Stimulated activated CD4-positive, alpha-beta T cell treated with anti-CD3 and anti-CD28 coated beads, Interleukin-12 subunit alpha, Interleukin-12 subunit beta, amount 100 ng/mL, for 24 hours (primary cell): ENCODE data around the gene F2R.
"Not testable (repeated sequence)": the region's sequence is repeated elsewhere in the genome, so short reads cannot be mapped to it uniquely, and the experiment has no call there.

Experiments used
- DNase-seq, 2 experiments: peaks; one replicate each; pipeline ENCODE4 v3.0.0-alpha.2; 2020; ENCODE audit warnings: low read depth in 2 of 2

F2R gene

DNA sequence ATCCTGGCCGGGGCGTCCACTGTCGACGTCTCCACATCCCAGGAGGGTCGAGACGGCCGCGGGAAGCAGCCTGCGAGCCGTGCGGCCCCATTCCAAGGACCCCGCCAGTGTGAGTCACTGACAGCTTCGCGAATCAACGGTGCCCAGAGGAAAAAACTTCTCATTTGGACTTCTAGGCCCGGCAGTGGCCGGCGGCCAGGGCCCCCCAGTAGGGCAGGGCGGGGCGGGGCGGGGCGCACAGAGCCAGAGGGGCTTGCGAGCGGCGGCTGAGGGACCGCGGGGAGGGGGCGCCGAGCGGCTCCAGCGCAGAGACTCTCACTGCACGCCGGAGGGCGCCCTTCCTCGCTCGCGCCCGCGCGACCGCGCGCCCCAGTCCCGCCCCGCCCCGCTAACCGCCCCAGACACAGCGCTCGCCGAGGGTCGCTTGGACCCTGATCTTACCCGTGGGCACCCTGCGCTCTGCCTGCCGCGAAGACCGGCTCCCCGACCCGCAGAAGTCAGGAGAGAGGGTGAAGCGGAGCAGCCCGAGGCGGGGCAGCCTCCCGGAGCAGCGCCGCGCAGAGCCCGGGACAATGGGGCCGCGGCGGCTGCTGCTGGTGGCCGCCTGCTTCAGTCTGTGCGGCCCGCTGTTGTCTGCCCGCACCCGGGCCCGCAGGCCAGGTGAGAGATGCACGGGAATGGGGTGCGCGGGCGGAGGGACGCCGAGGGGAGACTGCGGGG lies at the start of gene F2R:
F2R (plus strand) TSS at position 391 of the 720 bp plus-strand sequence; CDS start at position 573, 182 bp downstream.
- no peak for DNase-seq

GRCh38 chr5:76667495-76667894 lies 48.4 kb upstream of the F2R start:
- DNase-seq = no peak

GRCh38 chr5:76669245-76669644 lies 46.7 kb upstream of the F2R start:
- DNase-seq = no peak

DNA sequence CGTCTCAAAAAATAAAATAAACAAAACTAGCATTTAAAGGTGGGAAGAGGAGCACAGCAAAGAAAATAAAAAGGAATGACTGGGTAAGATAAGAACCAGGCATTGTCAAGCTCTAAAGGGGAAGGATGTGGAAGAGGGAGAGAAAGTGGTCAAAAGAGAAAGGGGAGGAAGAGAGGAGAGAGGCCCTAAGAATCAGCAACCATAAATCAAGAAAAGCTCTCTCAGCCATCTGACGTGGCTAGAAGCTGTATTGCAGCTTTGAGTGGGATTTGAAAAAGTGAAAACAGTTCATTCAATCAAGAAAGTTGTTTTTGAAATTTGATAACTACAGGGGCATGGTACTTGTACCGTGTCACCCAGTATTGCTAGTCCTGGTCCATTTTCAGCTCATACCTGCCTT lies 45.4 kb upstream of the F2R start:
- DNase-seq = no peak

- no peak for DNase-seq
Observed at GRCh38 chr5:76672242-76672641, 43.7 kb upstream of the F2R start.

DNA sequence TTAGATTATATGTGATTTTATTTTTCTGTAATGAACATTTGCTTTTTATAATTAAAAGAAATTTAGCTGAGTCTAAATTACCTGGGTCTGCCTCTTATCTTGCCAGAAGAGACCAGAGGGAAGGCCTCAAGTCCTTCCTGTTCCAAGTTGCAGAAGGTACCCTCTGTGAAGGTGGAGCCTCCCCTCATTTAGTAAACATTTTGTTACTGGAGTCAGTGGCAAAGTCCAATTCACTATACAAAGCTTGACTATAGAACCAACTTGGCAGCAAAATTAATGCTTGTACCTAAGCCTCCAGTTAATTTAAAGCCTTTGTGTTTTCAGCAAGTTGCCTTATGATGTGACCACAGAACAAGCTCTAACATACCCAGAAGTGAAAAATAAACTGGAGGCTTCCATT lies 42.8 kb upstream of the F2R start:
- no peak for DNase-seq

DNA sequence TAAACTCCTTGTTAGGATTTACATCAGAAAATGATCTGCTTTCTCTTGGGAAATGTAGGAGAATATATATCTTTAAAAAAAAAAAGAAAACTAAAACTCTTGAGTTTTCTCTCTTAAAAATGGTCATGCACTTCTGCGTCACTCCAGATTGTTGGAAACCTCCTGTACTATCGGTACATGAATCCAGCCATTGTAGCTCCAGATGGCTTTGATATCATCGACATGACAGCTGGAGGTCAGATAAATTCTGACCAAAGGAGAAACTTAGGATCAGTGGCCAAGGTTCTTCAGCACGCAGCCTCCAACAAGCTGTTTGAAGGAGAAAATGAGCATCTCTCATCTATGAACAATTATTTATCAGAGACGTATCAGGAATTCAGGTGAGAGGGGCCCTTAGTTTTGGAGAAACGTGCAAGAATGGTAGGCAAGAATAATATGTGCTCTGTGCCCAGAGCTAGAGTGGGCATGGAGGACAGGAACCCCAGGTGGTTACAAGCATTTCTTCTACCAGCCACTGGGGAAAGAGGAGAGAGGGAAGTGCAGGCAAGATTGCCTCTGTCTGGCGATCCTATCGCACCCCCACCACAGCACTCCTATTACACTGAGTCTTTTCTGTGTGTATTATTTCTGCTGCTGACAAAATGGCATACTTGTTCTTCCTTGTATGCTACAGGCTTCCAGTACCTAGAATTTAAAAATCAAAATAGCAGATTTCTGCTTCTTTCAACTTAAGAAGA lies 41.4 kb upstream of the F2R start:
- DNase-seq = no peak

DNA sequence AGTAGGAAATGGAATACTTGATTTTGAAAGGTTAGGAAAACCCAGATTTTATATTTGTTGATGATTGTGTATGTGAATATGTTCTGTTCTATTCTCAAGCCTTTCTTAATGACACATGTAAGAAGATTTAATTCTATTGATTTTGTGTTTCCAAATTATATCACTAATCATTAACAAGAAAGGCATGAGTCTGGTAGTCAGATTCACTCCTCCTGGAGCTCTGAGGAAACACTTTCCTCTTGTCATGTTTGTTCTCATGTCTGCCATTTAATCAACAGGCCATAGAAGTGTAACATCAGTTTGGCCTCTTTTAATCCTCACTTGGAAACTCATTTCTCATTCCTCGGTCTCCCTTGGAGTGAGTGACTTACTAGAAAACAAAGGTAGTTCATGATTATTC lies 40.6 kb upstream of the F2R start:
- DNase-seq = no peak

DNA sequence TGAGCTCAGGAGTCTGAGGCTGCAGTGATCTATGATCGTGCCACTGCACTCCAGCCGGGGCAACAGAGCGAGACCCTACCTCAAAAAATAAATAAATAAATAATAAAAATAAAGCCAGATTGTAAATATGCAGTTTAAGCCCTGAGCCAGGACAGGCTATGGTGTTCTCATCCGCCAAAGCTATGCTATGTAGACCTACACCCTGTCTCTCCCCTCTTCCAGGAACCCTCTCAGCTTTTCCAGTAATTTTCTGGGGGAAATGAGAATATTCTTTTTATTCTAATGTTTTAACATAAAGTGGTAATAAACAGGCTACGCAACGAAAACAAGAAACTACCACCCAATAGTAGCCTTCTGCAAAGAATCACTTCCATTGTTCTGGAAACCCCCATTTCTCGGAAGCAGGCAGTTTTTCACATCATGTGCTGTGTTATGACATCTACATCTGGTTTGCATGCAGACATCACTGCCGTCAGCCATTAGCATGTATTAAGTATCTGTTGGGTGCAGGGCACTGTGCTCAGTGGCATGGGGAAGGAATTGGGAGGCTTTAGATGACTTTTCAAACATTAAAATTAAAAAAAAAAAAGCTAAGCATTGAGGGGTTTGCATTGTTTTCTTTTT lies 38.0 kb upstream of the F2R start:
- no peak for DNase-seq

DNA sequence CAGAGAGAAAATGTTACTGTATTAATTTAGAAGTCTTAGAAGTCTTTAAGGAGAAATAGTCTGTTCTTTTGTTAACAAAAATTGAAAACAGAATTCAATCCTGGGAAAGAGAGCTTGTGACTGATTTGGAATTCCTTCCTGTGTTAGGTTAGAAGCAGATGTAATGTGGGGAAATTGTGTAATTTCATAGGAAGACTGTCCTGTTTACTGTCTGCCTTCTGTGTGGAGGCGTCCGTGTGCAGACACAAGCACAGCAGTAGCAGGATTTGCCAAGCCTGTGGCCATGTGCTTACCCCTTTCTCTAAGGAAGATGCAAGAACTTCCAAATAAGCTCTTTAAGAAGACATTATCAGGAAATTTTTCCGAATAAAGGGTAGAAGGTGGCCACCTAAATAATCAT lies 36.7 kb upstream of the F2R start:
- DNase-seq = no peak

DNA sequence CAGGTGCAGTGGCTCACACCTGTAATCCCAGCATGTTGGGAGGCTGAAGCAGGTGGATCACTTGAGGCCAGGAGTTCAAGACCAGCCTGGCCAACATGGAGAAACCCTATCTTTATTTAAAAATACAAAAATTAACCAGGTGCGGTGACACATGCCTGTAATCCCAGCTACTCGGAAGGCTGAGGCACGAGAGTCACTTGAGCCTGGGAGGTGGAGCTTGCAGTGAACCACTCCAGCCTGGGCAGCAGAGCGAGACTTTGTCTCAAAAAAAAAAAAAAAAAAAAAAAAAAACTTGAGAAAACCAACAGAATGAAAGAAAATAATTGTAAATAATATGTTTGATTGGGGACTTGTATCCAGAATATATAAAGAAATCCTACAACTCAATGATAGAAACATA lies 35.1 kb upstream of the F2R start:
- DNase-seq = not testable (repeated sequence)

DNA sequence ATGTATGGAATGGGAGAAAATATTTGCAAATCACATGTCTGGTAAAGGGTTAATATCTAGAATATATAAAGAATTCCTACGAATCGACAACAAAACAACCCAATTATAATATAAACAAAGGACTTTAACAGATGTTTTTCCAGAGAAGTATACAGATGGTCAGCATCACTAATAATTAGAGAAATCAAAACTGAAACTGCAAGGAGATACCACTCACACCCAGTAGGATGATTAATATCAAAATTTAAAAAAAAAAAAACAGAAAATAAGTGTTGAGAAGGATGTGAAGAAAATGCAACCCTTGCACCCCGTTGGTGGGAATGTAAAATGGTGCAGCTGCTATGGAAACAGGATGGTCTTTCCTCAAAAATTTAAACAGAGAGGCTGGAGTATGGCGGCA lies 34.6 kb upstream of the F2R start:
- no peak for DNase-seq

GRCh38 chr5:76682387-76682786 lies 33.5 kb upstream of the F2R start:
- no peak for DNase-seq

- DNase-seq = no peak
Observed at GRCh38 chr5:76683816-76684731, 31.9 kb upstream of the F2R start.

- no peak for DNase-seq
Observed at GRCh38 chr5:76684756-76685519, 31.0 kb upstream of the F2R start.

GRCh38 chr5:76685704-76686103 lies 30.2 kb upstream of the F2R start:
- DNase-seq = no peak

DNA sequence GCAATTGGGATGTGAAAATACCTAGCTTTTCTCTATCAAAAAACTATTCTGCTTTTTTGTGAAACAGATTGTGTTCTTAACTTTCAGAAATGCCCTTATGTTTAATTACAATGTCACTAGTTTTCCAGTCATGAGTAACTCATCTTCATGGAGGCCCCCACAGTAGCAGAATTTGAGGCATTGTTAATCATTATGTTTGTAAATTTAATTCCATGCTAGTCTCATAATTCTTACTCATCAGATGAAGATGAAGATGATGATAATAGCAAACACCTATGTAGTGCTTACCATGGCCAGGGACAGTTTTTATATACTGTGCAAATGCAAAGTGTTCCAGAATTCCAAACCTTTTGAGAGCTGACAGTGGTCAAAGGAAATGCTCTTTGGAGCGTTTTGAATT lies 27.7 kb upstream of the F2R start:
- no peak for DNase-seq

DNA sequence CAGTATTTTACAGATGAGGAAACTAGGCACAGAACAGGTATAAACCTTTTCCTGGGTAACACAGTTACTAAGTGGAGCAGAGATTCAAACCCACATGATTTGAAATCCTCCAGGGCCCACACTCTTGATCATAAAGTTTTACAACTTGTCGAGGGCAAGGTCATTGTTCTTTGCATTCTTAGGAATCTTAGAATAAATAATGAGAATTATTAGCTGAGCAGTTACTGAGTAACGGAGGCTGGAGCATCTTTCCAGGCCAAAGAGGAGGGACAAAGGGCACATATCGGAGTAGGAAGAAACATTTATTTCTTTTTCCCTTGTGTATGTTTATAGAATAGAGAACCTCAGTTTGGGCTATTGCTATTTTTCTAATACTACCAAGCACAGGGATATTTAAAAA lies 27.1 kb upstream of the F2R start:
- no peak for DNase-seq

- DNase-seq = no peak
Observed at GRCh38 chr5:76689321-76690036, 26.4 kb upstream of the F2R start.

DNA sequence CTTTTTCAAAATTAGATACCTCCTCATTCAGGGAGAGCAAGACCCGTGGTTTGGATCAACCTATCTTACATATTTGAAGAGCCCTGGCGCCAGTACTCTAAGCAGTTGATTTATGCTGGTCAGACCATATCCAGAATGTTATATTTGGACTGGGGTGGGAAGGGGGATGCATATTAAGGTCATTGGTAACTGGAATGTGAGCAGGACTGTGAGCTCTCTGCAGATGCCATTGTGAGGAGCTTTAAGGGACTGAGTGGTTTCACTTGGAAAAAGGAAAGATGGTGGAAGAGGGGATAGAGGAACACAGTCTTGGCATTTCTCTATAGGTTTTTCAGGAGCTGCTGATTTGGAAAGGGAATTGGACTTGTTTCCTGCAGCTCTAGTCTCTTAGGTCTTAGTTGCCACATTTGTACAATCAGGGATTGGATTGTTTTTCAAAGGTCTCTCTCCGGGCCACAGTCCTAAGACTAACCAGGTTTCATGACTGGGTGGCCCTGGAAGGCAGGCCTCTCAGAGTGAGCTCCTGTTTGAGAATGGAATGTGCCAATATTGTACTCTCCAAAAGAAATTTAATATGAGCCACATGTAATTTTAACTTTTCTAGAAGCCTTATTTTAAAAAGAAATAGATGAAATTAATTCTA lies 25.8 kb upstream of the F2R start:
- no peak for DNase-seq
